K562 (cell line): Measurements from ENCODE around the gene C20orf96. TPM values are rescaled to one million over a fixed set of nuclear protein-coding genes. Genes with fewer than 3 reads are reported as not detected.

ENCODE experiments used
- ATAC-seq: fragments of 200-7000 bp; cut with Tn5 transposase; 3 replicates; pipeline ENCODE4 v1.9.1; 2020; ENCODE audit warnings: moderate library complexity
- BruUV-seq: library from RNA; stranded (reverse); fragments of 400-500 nt; replicated peaks from 2 replicates; lab custom pipeline; 2021; lab: Mats Ljungman, UMichigan
- CTCF ChIA-PET: fragments of 300-600 bp; formaldehyde crosslinking; extraction: SDS; loops from one replicate; lab custom pipeline; 2021; ENCODE audit warnings: low intra/inter-chr PET ratio; lab: Yijun Ruan, JAX
- POLR2A ChIA-PET: fragments of 300-600, 350-650 bp; sonication (Branson Sonifier 250); formaldehyde crosslinking; extraction: SDS; loops from one replicate; lab custom pipeline; 2021; ENCODE audit warnings: antibody characterized with exemption, inconsistent platforms; lab: Yijun Ruan, JAX
- DNase-seq, 4 experiments: peaks; one replicate each; pipeline versions ENCODE4 v3.0.0 to v3.0.0-alpha.2; 2011 to 2018; ENCODE audit warnings: low spot score in 3 of 4, mixed read lengths in 3 of 4; ENCODE audit errors: extremely low read depth in 1 of 4
- FAIRE-seq: peaks from 2 replicates; lab custom pipeline; 2011; peaks lifted over from hg19 to GRCh38; lab: Jason Lieb, UNC
- H2AFZ ChIP-seq: 2 replicates; pipeline ENCODE4 v1.6.0; 2011; ENCODE audit warnings: low read depth, low read length, control low read depth, inconsistent platforms
- H3K27ac ChIP-seq: fragments of 200-600 bp; 3 replicates; pipeline ENCODE4 v1.8.0; 2011; ENCODE audit warnings: low read depth, mild to moderate bottlenecking, control low read depth, inconsistent platforms, low read length, moderate library complexity, mixed read lengths; ENCODE audit errors: extremely low read depth
- H3K27me3 ChIP-seq, 2 experiments: fragments of 300-600 bp in 1 of 2; 2 replicates in 1 of 2; 3 replicates in 1 of 2; pipeline versions ENCODE4 v1.6.0 to v1.8.0; 2011; ENCODE audit warnings: inconsistent platforms in 2 of 2, low read length in 2 of 2, mild to moderate bottlenecking in 1 of 2, mixed read lengths in 1 of 2, moderate library complexity in 1 of 2; ENCODE audit not compliant: control insufficient read depth in 2 of 2, insufficient read depth in 2 of 2
- H3K36me3 ChIP-seq: fragments of 300-600 bp; 3 replicates; pipeline ENCODE4 v1.8.0; 2011; ENCODE audit warnings: mild to moderate bottlenecking, low read length, inconsistent platforms; ENCODE audit not compliant: control insufficient read depth, insufficient read depth
- H3K4me1 ChIP-seq, 2 experiments: fragments of 200-600 bp in 1 of 2; replicated peaks in 1 of 2; 2 replicates in 1 of 2; 3 replicates in 1 of 2; pipeline versions ENCODE4 v1.5.1 to v1.8.0; 2011; ENCODE audit warnings: inconsistent platforms in 2 of 2, low read length in 2 of 2, mild to moderate bottlenecking in 1 of 2, mixed read lengths in 1 of 2, moderate library complexity in 1 of 2; ENCODE audit not compliant: control insufficient read depth in 2 of 2, insufficient read depth in 2 of 2
- H3K4me2 ChIP-seq: 2 replicates; pipeline ENCODE4 v1.6.1; 2011; ENCODE audit warnings: low read length, control low read depth, inconsistent platforms, mixed read lengths; ENCODE audit not compliant: insufficient read depth
- H3K4me3 ChIP-seq: fragments of 200-600 bp; sonication (generic), shearing (Covaris generic); 2 replicates; pipeline ENCODE4 v1.5.1; 2016; ENCODE audit warnings: control low read depth, inconsistent platforms
- H3K79me2 ChIP-seq: fragments of 200-600 bp; 3 replicates; pipeline ENCODE4 v1.8.0; 2011; ENCODE audit warnings: low read length, inconsistent platforms; ENCODE audit not compliant: control insufficient read depth, insufficient read depth
- H3K9ac ChIP-seq, 2 experiments: 2 replicates each; pipeline versions ENCODE4 v1.6.0 to v1.6.1; 2011; ENCODE audit warnings: low read depth in 2 of 2, low read length in 2 of 2, control low read depth in 1 of 2, inconsistent platforms in 1 of 2, mild to moderate bottlenecking in 1 of 2, mixed read lengths in 1 of 2; ENCODE audit not compliant: insufficient read depth in 1 of 2
- H3K9me1 ChIP-seq: one replicate; pipeline ENCODE4 v1.6.0; 2011; ENCODE audit warnings: inconsistent platforms, mild to moderate bottlenecking, low read length, moderate library complexity; ENCODE audit not compliant: control insufficient read depth, insufficient read depth
- H3K9me3 ChIP-seq: replicated peaks from 2 replicates; pipeline ENCODE4 v1.5.1; 2011; ENCODE audit warnings: low read depth, low read length, inconsistent platforms; ENCODE audit not compliant: control insufficient read depth, insufficient read depth
- H4K20me1 ChIP-seq: replicated peaks from 2 replicates; pipeline ENCODE4 v1.6.1; 2011; ENCODE audit warnings: low read length, inconsistent platforms, mixed read lengths; ENCODE audit not compliant: control insufficient read depth, insufficient read depth
- CBX2 ChIP-seq: fragments of 200-600 bp; sonication (generic); IDR thresholded peaks from one replicate; pipeline ENCODE4 v1.6.1; 2012; ENCODE audit warnings: mild to moderate bottlenecking, low read length, inconsistent platforms; ENCODE audit not compliant: insufficient read depth, poor library complexity, severe bottlenecking
- ESRRA ChIP-seq: fragments of 450-650 bp; IDR thresholded peaks from 2 replicates; pipeline ENCODE4 v1.6.1; 2014; ENCODE audit warnings: low read depth, mild to moderate bottlenecking, moderate library complexity, borderline replicate concordance
- HINFP ChIP-seq: fragments of 450-650 bp; conservative IDR thresholded peaks from 2 replicates; pipeline ENCODE4 v1.6.1; 2016; ENCODE audit warnings: missing genetic modification characterization, low read depth, mild to moderate bottlenecking, control low read depth, missing compliant biosample characterization
- HOMEZ ChIP-seq: fragments of 250-450 bp; sonication (Bioruptor Pico); IDR thresholded peaks from 2 replicates; pipeline ENCODE4 v1.4.0; 2020; ENCODE audit warnings: mild to moderate bottlenecking, moderate library complexity
- LCOR ChIP-seq: sonication (generic); formaldehyde crosslinking; IDR thresholded peaks from 2 replicates; pipeline ENCODE4 v1.8.0; 2022; ENCODE audit warnings: mild to moderate bottlenecking, missing genetic modification reagents
- POLR2G ChIP-seq: fragments of 200-400 bp; formaldehyde crosslinking; IDR thresholded peaks from 2 replicates; pipeline ENCODE4 v1.6.1; 2017; ENCODE audit warnings: low read depth, mild to moderate bottlenecking, antibody characterized with exemption, low read length, moderate library complexity
- RBFOX2 ChIP-seq: fragments of 200-400 bp; formaldehyde crosslinking; IDR thresholded peaks from 2 replicates; pipeline ENCODE4 v1.6.1; 2017; ENCODE audit warnings: low read depth, mild to moderate bottlenecking, low read length, moderate library complexity
- SIX5 ChIP-seq, 2 experiments: IDR thresholded peaks; 2 replicates each; pipeline ENCODE4 v1.6.1; 2011; ENCODE audit warnings: low read length in 2 of 2, borderline replicate concordance in 1 of 2, low read depth in 1 of 2, mild to moderate bottlenecking in 1 of 2, moderate library complexity in 1 of 2; ENCODE audit not compliant: insufficient read depth in 1 of 2
- SUPT5H ChIP-seq: fragments of 450-650 bp; IDR thresholded peaks from 2 replicates; pipeline ENCODE4 v1.6.1; 2016
- THAP12 ChIP-seq: fragments of 250-450 bp; sonication (Bioruptor Pico); IDR thresholded peaks from 2 replicates; pipeline ENCODE4 v1.9.0; 2021; ENCODE audit warnings: mild to moderate bottlenecking, inconsistent platforms
- ZFX ChIP-seq: sonication (generic); formaldehyde crosslinking; IDR thresholded peaks from 2 replicates; pipeline ENCODE4 v1.8.0; 2022; ENCODE audit warnings: mild to moderate bottlenecking, missing genetic modification reagents, moderate library complexity
- ZNF518B ChIP-seq: fragments of 250-450 bp; sonication (Bioruptor Pico); IDR thresholded peaks from 2 replicates; pipeline ENCODE4 v1.5.0; 2021; ENCODE audit warnings: mild to moderate bottlenecking, moderate library complexity
- WGBS: fragments of 100-300 bp; shearing (Covaris generic); methylation state at CpG from one replicate; pipeline ENCODE4 v1.1.6; 2016; ENCODE audit warnings: low coverage, mixed read lengths; ENCODE audit not compliant: insufficient coverage; ENCODE audit errors: missing lambda C conversion rate; 5-methylcytosine and 5-hydroxymethylcytosine counted together
- in situ Hi-C: fragments of 300-500 bp; cut with MboI; formaldehyde crosslinking; loops from 4 replicates; pipeline ENCODE4 v1.15.0; 2018; ENCODE audit warnings: inconsistent platforms, mixed read lengths
- intact Hi-C: fragments of 100-400 bp; cut with micrococcal nuclease; formaldehyde crosslinking; loops from 2 replicates; pipeline ENCODE4 v1.14.2; 2022
- polyA plus RNA-seq, 8 experiments: library from polyadenylated mRNA; depleted of rRNA in 4 of 8; stranded (reverse) in 5 of 8; unstranded in 3 of 8; fragments of >200 nt; fragmentation: Nextera tagmentation in 2 of 8; fragmentation: Illumina TruSeq in 1 of 8; extraction: Ambion mirVana in 2 of 8; extraction: Trizol in 1 of 8; gene quantifications; 2 replicates each; pipeline versions ENCODE4 v1.2.1 to v1.2.3, GENCODE V29; 2011 to 2014; ENCODE audit warnings: inconsistent platforms in 1 of 8, missing spikeins in 1 of 8
- total RNA-seq, 7 experiments: library from RNA; depleted of rRNA in 6 of 7; stranded (reverse); fragments of >200 nt in 6 of 7; fragmentation: Illumina TruSeq in 2 of 7; extraction: Trizol in 2 of 7; gene quantifications; 2 replicates each; pipeline versions ENCODE4 v1.2.1 to v1.2.3, GENCODE V29; 2011 to 2021; ENCODE audit warnings: low replicate concordance in 1 of 7

The C20orf96 gene
- total and polyA plus RNA-seq, 9 of the 15 experiments (the other 6 are each of a cell fraction or from before 2014, with no cell fraction given), result 1.7 to 11.7 (median 4.2) TPM

- FAIRE-seq (no peak), DNase-seq (no peak), ATAC-seq (no peak)
- peaks cover 3% of the 10 kb centered on the region for H3K9me1 ChIP-seq
- intact Hi-C loops, result loop anchor here (1.0 to 2.0 kb wide), 3 partner anchors 41 to 121 kb away; no protein-coding TSS in a partner anchor
- no peak overlapping the region for H2AFZ ChIP-seq
- H3K27me3 ChIP-seq, result no peaks in the 10 kb centered on the region
- no peaks in the 10 kb centered on the region for H3K9me3 ChIP-seq
- peak overlapping the region in 1 of 2 experiments; percentile 62; a peak in 2 of 4 replicates for H3K9ac ChIP-seq
- H3K36me3 ChIP-seq, result peaks cover 30% of the 10 kb centered on the region; the same call in 2 of the 3 replicates
- no peak overlapping the region for H3K4me3 ChIP-seq
- no peak overlapping the region for H3K27ac ChIP-seq
- ChIA-PET POLR2A (interaction anchor here (0.6 to 2.1 kb wide), 5 partner anchors 9 to 896 kb away, joined by 3 to 9 read pairs (median 3); partner anchors contain the start of gene NRSN2), CTCF (no interaction called here)
- in situ Hi-C loops, result no loop called here
- BruUV-seq, result no TSS peak
- peaks cover 16% of the 10 kb centered on the region; the same call in 1 of the 2 replicates for H4K20me1 ChIP-seq
- 96% methylated on average over 4 of the region's 4 CpGs for WGBS
- H3K4me2 ChIP-seq, result no peak overlapping the region
- H3K4me1 ChIP-seq, result peaks cover 16 to 45% of the 10 kb centered on the region in 2 experiments; a peak in 4 of 5 replicates
- H3K79me2 ChIP-seq, result peaks cover 44% of the 10 kb centered on the region
- TF ChIP-seq CBX2, result no peak
- no peak for TF ChIP-seq ZFX (CRISPR knock-in tag)
- no peak for TF ChIP-seq ESRRA
- TF ChIP-seq HINFP (tag), result no peak
- 0 out of 2 replicates have a peak, but pooled peaks have one; percentile 9 for TF ChIP-seq SUPT5H
- TF ChIP-seq THAP12, result no peak
- no peak for TF ChIP-seq RBFOX2
- TF ChIP-seq HOMEZ (CRISPR knock-in tag), result no peak
- no peak for TF ChIP-seq ZNF518B
- TF ChIP-seq SIX5 (IDR thresholded peaks at IDR 0.05; ENCODE audit: borderline replicate concordance in 1 of 2, insufficient read depth in 1 of 2, low read depth in 1 of 2, low read length in 2 of 2), result no peak
- no peak for TF ChIP-seq LCOR
- 0 out of 2 replicates have a peak, but pooled peaks have one; percentile 4 for TF ChIP-seq POLR2G
These were observed 39.3 kb upstream of the C20orf96 start for GRCh38 chr20:329851-330232.
